Suprapubic skin (tissue), 4 donors: ENCODE data around the gene MDGA2. TPM values are rescaled to one million over a fixed set of nuclear protein-coding genes. Genes with fewer than 3 reads are reported as not detected.

Source experiments
- DNase-seq, 2 donors: peaks; one replicate each; pipeline ENCODE4 v3.0.0-alpha.2; 2019; ENCODE audit warnings: low spot score in 2 of 2
- H3K27ac ChIP-seq: fragments of 200-600 bp; sonication (generic); one replicate; pipeline ENCODE4 v1.5.1; 2019
- H3K27me3 ChIP-seq: fragments of 200-600 bp; sonication (generic); one replicate; pipeline ENCODE4 v1.5.1; 2019
- H3K36me3 ChIP-seq: fragments of 200-600 bp; sonication (generic); one replicate; pipeline ENCODE4 v1.5.1; 2019
- H3K4me1 ChIP-seq: fragments of 200-600 bp; sonication (generic); one replicate; pipeline ENCODE4 v1.5.1; 2019
- H3K4me3 ChIP-seq: fragments of 200-600 bp; sonication (generic); one replicate; pipeline ENCODE4 v1.5.1; 2019; ENCODE audit warnings: mild to moderate bottlenecking
- H3K9me3 ChIP-seq: fragments of 200-600 bp; sonication (generic); one replicate; pipeline ENCODE4 v1.5.1; 2019
- CTCF ChIP-seq, 2 donors: fragments of 200-600 bp in 1 of 2; fragments of 450-650 bp in 1 of 2; sonication (generic) in 1 of 2; IDR thresholded peaks; one replicate each; pipeline ENCODE4 v1.5.1; 2016 to 2019; ENCODE audit warnings: antibody characterized with exemption in 2 of 2, mild to moderate bottlenecking in 1 of 2, moderate library complexity in 1 of 2
- EP300 ChIP-seq: sonication (generic); formaldehyde crosslinking; IDR thresholded peaks from one replicate; pipeline ENCODE4 v1.6.1; 2017; ENCODE audit warnings: antibody characterized with exemption
- POLR2A ChIP-seq, 2 donors: fragments of 450-650 bp; IDR thresholded peaks; one replicate each; pipeline ENCODE4 v1.6.1; 2017; ENCODE audit warnings: antibody characterized with exemption in 2 of 2, mild to moderate bottlenecking in 2 of 2, moderate library complexity in 2 of 2
- POLR2AphosphoS5 ChIP-seq, 3 donors: sonication (generic); formaldehyde crosslinking; IDR thresholded peaks; one replicate each; pipeline ENCODE4 v1.6.1; 2017; ENCODE audit warnings: antibody characterized with exemption in 3 of 3
- WGBS: methylation state at CpG from one replicate; pipeline ENCODE4 v1.1.5; 2018; 5-methylcytosine and 5-hydroxymethylcytosine counted together
- total RNA-seq, 4 donors: library from RNA; depleted of rRNA; stranded (reverse); fragments of >200 nt; gene quantifications; one replicate each; pipeline ENCODE4 v1.1.0, GENCODE V29; 2016

MDGA2 gene
- total RNA-seq, 4 donors from 2014 or later = 0.16 to 1.5 (median 0.99) TPM; not detected in 1

- no peaks in the 10 kb centered on the region for H3K4me1 ChIP-seq
- no peak for TF ChIP-seq CTCF (IDR thresholded peaks at IDR 0.05)
- no peak for TF ChIP-seq EP300
- TF ChIP-seq POLR2A (IDR thresholded peaks at IDR 0.05) = no peak
- TF ChIP-seq POLR2AphosphoS5 (IDR thresholded peaks at IDR 0.05) = no peak
- WGBS = 92% methylated on average over 9 of the region's 9 CpGs
Measured at GRCh38 chr14:46819117-46819516, 856.3 kb downstream of the MDGA2 start.

GRCh38 chr14:46818147-46818546 lies 857.3 kb downstream of the MDGA2 start:
- DNase-seq = no peak
- Histone ChIP-seq H3K36me3 (no peaks in the 10 kb centered on the region), H3K27me3 (no peaks in the 10 kb centered on the region), H3K4me1 (no peaks in the 10 kb centered on the region), H3K9me3 (no peaks in the 10 kb centered on the region), H3K4me3 (no peak overlapping the region), H3K27ac (no peak overlapping the region)
- 75% methylated on average over 1 of the region's 1 CpG for WGBS
- TF ChIP-seq POLR2AphosphoS5 (IDR thresholded peaks at IDR 0.05) (no peak), POLR2A (IDR thresholded peaks at IDR 0.05) (no peak), CTCF (IDR thresholded peaks at IDR 0.05) (no peak), EP300 (no peak)

More at GRCh38 chr14:46819117-46819516, 856.3 kb downstream of the MDGA2 start:
- H3K27ac ChIP-seq = no peak overlapping the region
- H3K36me3 ChIP-seq = no peaks in the 10 kb centered on the region
- H3K4me3 ChIP-seq = no peak overlapping the region
- H3K9me3 ChIP-seq = no peaks in the 10 kb centered on the region
- DNase-seq = peak in 1 of 2 donors; percentile 50
- no peaks in the 10 kb centered on the region for H3K27me3 ChIP-seq

GRCh38 chr14:46793144-46793543 lies 882.3 kb downstream of the MDGA2 start:
- DNase-seq = no peak
- Histone ChIP-seq H3K27me3 (no peaks in the 10 kb centered on the region), H3K4me1 (no peaks in the 10 kb centered on the region), H3K36me3 (no peaks in the 10 kb centered on the region), H3K4me3 (no peak overlapping the region), H3K9me3 (peaks cover 7% of the 10 kb centered on the region), H3K27ac (no peak overlapping the region)
- TF ChIP-seq EP300 (no peak), POLR2AphosphoS5 (IDR thresholded peaks at IDR 0.05) (no peak), POLR2A (IDR thresholded peaks at IDR 0.05) (no peak), CTCF (IDR thresholded peaks at IDR 0.05) (no peak)
